Right lobe of liver (tissue), 6 donors: ENCODE measurements around the gene ATL2. TPM values are rescaled to one million over a fixed set of nuclear protein-coding genes. Genes with fewer than 3 reads are reported as not detected.

Source experiments
- ATAC-seq, 4 donors: fragments of 200-7000 bp; cut with Tn5 transposase; one replicate each; pipeline ENCODE4 v1.9.1; 2020; ENCODE audit warnings: mild to moderate bottlenecking in 4 of 4, moderate library complexity in 4 of 4
- DNase-seq, 3 donors: peaks; one replicate each; pipeline ENCODE4 v3.0.0-alpha.2; 2020
- H3K27ac ChIP-seq, 3 donors: fragments of 200-600 bp; one replicate each; pipeline ENCODE4 v1.8.0; 2022
- H3K27me3 ChIP-seq, 2 donors: fragments of 200-600 bp; one replicate each; pipeline ENCODE4 v1.8.0; 2022
- H3K36me3 ChIP-seq, 4 donors: fragments of 200-600 bp; sonication (generic) in 1 of 4; one replicate each; pipeline versions ENCODE4 v1.5.1 to v1.8.0; 2017 to 2022; ENCODE audit warnings: control low read depth in 1 of 4
- H3K4me1 ChIP-seq, 4 donors: fragments of 200-600 bp; sonication (generic) in 1 of 4; one replicate each; pipeline versions ENCODE4 v1.5.1 to v1.8.0; 2017 to 2022; ENCODE audit warnings: control low read depth in 1 of 4
- H3K4me3 ChIP-seq, 3 donors: fragments of 200-600 bp; one replicate each; pipeline ENCODE4 v1.8.0; 2022
- H3K9me3 ChIP-seq, 4 donors: fragments of 200-600 bp; sonication (generic) in 1 of 4; one replicate each; pipeline versions ENCODE4 v1.5.1 to v1.8.0; 2017 to 2022; ENCODE audit warnings: control low read depth in 1 of 4
- CTCF ChIP-seq, 4 donors: fragments of 200-600 bp in 3 of 4; fragments of 450-650 bp in 1 of 4; IDR thresholded peaks; one replicate each; pipeline versions ENCODE4 v1.5.1 to v1.8.0; 2016 to 2022; ENCODE audit warnings: antibody characterized with exemption in 4 of 4, mild to moderate bottlenecking in 2 of 4
- POLR2A ChIP-seq: fragments of 450-650 bp; IDR thresholded peaks from one replicate; pipeline ENCODE4 v1.6.1; 2017; ENCODE audit warnings: antibody characterized with exemption, mild to moderate bottlenecking
- WGBS: methylation state at CpG from one replicate; pipeline ENCODE4 v1.1.6; 2018; ENCODE audit warnings: low coverage, low lambda C conversion rate; ENCODE audit not compliant: insufficient coverage; ENCODE audit errors: missing lambda C conversion rate; 5-methylcytosine and 5-hydroxymethylcytosine counted together
- intact Hi-C, 2 donors: fragments of 100-400 bp; cut with DNase I; formaldehyde crosslinking; loops; one replicate each; pipeline versions ENCODE4 v1.11.2 to v1.14.1; 2022
- total RNA-seq, 6 experiments: library from RNA; depleted of rRNA in 2 of 6; stranded (reverse); fragments of >200 nt in 2 of 6; fragmentation: NEBNext Ultra II Directional in 3 of 6; extraction: Animal tissue kit (Norgen Biotek cat#: 25700) in 3 of 6; gene quantifications; one replicate each; pipeline versions ENCODE4 v1.1.0 to v1.2.4, GENCODE V29; 2016 to 2023
- donor health status: DM: no; HTN: yes; CAD: no.
- donor health status: DM: no; HTN: no; CAD: no.
- donor health status: DM: no; HTN: no; CAD: no.
- donor health status: DM: no; HTN: yes; CAD: no.
- donor health status: DM: no; HTN: yes; CAD: no.

Gene ATL2
- total RNA-seq, 6 experiments from 2014 or later: 39.1 to 57.5 (median 46.3) TPM

GRCh38 chr2:38263293-38263692 is 113.8 kb downstream of the ATL2 start:
- WGBS: 45% methylated on average over 1 of the region's 6 CpGs
- H3K27ac ChIP-seq: no peak overlapping the region
- intact Hi-C loops: no loop called here
- no peaks in the 10 kb centered on the region for H3K27me3 ChIP-seq
- no peak for DNase-seq
- no peak for TF ChIP-seq CTCF (IDR thresholded peaks at IDR 0.05)
- no peak for TF ChIP-seq POLR2A
- no peaks in the 10 kb centered on the region for H3K9me3 ChIP-seq
- no peaks in the 10 kb centered on the region for H3K36me3 ChIP-seq
- no peak overlapping the region for H3K4me3 ChIP-seq
- no peak for ATAC-seq
- no peaks in the 10 kb centered on the region for H3K4me1 ChIP-seq

GRCh38 chr2:38262069-38262871 is 114.8 kb downstream of the ATL2 start:
- Histone ChIP-seq H3K27me3 (no peaks in the 10 kb centered on the region), H3K36me3 (no peaks in the 10 kb centered on the region), H3K27ac (no peak overlapping the region), H3K9me3 (no peaks in the 10 kb centered on the region), H3K4me1 (no peaks in the 10 kb centered on the region), H3K4me3 (no peak overlapping the region)
- TF ChIP-seq CTCF (IDR thresholded peaks at IDR 0.05) (no peak), POLR2A (no peak)
- intact Hi-C loops: no loop called here
- WGBS: 82% methylated on average over 14 of the region's 14 CpGs
- ATAC-seq (no peak), DNase-seq (no peak)

GRCh38 chr2:38261569-38262068 is 115.5 kb downstream of the ATL2 start:
- no peak for TF ChIP-seq POLR2A
- no peak for TF ChIP-seq CTCF (IDR thresholded peaks at IDR 0.05)
- no peak overlapping the region for H3K27ac ChIP-seq
- no peaks in the 10 kb centered on the region for H3K36me3 ChIP-seq
- no peaks in the 10 kb centered on the region for H3K9me3 ChIP-seq
- H3K27me3 ChIP-seq: no peaks in the 10 kb centered on the region
- no peak for DNase-seq
- no peaks in the 10 kb centered on the region for H3K4me1 ChIP-seq
- 96% methylated on average over 6 of the region's 10 CpGs for WGBS
- no peak overlapping the region for H3K4me3 ChIP-seq
- peak in 3 of 4 donors; percentile 30 to 54 (median 49) for ATAC-seq
- intact Hi-C loops: no loop called here

GRCh38 chr2:38260972-38261371 is 116.1 kb downstream of the ATL2 start:
- DNase-seq (no peak), ATAC-seq (no peak)
- TF ChIP-seq CTCF (IDR thresholded peaks at IDR 0.05) (no peak), POLR2A (no peak)
- 73% methylated on average over 2 of the region's 2 CpGs for WGBS
- Histone ChIP-seq H3K4me3 (no peak overlapping the region), H3K4me1 (no peaks in the 10 kb centered on the region), H3K27me3 (no peaks in the 10 kb centered on the region), H3K36me3 (no peaks in the 10 kb centered on the region), H3K27ac (no peak overlapping the region), H3K9me3 (no peaks in the 10 kb centered on the region)
- intact Hi-C loops: no loop called here
